Endothelial cell of umbilical vein (primary cell): ENCODE results near the gene PRDM16. TPM values are rescaled to one million over a fixed set of nuclear protein-coding genes. Genes with fewer than 3 reads are reported as not detected.

ENCODE experiments used
- BruUV-seq: library from RNA; stranded (reverse); fragments of 400-500 nt; replicated peaks from 2 replicates; lab custom pipeline; 2021; lab: Mats Ljungman, UMichigan
- CTCF ChIA-PET: fragments of 300-600, 350-600 bp; sonication (Branson Sonifier 250); formaldehyde crosslinking; loops from one replicate; lab custom pipeline; 2021; ENCODE audit warnings: antibody characterized with exemption, inconsistent platforms; lab: Charles Lee
- POLR2A ChIA-PET: fragments of 300-600, 350-600 bp; sonication (Branson Sonifier 250); formaldehyde crosslinking; loops from one replicate; lab custom pipeline; 2021; ENCODE audit warnings: antibody characterized with exemption, inconsistent platforms; lab: Charles Lee
- DNase-seq: peaks from one replicate; pipeline ENCODE4 v3.0.0-alpha.2; 2011; ENCODE audit warnings: low read depth, low spot score
- FAIRE-seq: peaks from 2 replicates; lab custom pipeline; 2011; peaks lifted over from hg19 to GRCh38; lab: Jason Lieb, UNC
- H2AFZ ChIP-seq: 2 replicates; pipeline ENCODE4 v1.6.0; 2012; ENCODE audit warnings: low read depth, low read length, control low read depth, inconsistent platforms
- H3K27ac ChIP-seq: 2 replicates; pipeline ENCODE4 v1.5.1; 2011; ENCODE audit warnings: low read depth, mild to moderate bottlenecking, control low read depth, low read length, moderate library complexity; ENCODE audit not compliant: insufficient read depth
- H3K27me3 ChIP-seq, 2 experiments: 2 replicates each; pipeline versions ENCODE4 v1.6.0 to v1.6.1; 2011; ENCODE audit warnings: low read length in 2 of 2, mixed read lengths in 1 of 2; ENCODE audit not compliant: control insufficient read depth in 2 of 2, insufficient read depth in 2 of 2
- H3K36me3 ChIP-seq, 2 experiments: 2 replicates in 1 of 2; 3 replicates in 1 of 2; pipeline ENCODE4 v1.5.1; 2011; ENCODE audit warnings: low read length in 2 of 2, mild to moderate bottlenecking in 1 of 2, moderate library complexity in 1 of 2; ENCODE audit not compliant: control insufficient read depth in 2 of 2, insufficient read depth in 2 of 2; ENCODE audit errors: extremely low read depth in 1 of 2
- H3K4me1 ChIP-seq: 3 replicates; pipeline ENCODE4 v1.5.1; 2011; ENCODE audit warnings: mild to moderate bottlenecking, low read length; ENCODE audit not compliant: control insufficient read depth, insufficient read depth; ENCODE audit errors: extremely low read depth
- H3K4me2 ChIP-seq: 2 replicates; pipeline ENCODE4 v1.6.1; 2011; ENCODE audit warnings: low read length, control low read depth, mixed read lengths; ENCODE audit not compliant: insufficient read depth
- H3K4me3 ChIP-seq, 3 experiments: fragments of 200-600 bp in 1 of 3; sonication (generic), shearing (Covaris generic) in 1 of 3; replicated peaks in 1 of 3; 2 replicates each; pipeline ENCODE4 v1.5.1; 2011 to 2016; ENCODE audit warnings: control low read depth in 3 of 3, low read length in 3 of 3, mild to moderate bottlenecking in 2 of 3, inconsistent platforms in 1 of 3, low read depth in 1 of 3, moderate library complexity in 1 of 3; ENCODE audit not compliant: insufficient read depth in 1 of 3
- H3K79me2 ChIP-seq: 2 replicates; pipeline ENCODE4 v1.6.0; 2012; ENCODE audit warnings: low read length, inconsistent platforms; ENCODE audit not compliant: control insufficient read depth, insufficient read depth
- H3K9ac ChIP-seq: replicated peaks from 2 replicates; pipeline ENCODE3; 2011; ENCODE audit warnings: low read length, control low read depth; ENCODE audit not compliant: insufficient read depth; ENCODE audit errors: extremely low read depth
- H3K9me1 ChIP-seq: replicated peaks from 3 replicates; pipeline ENCODE4 v1.6.0; 2011; ENCODE audit warnings: mild to moderate bottlenecking, low read length; ENCODE audit not compliant: control insufficient read depth, insufficient read depth; ENCODE audit errors: extremely low read depth
- H3K9me3 ChIP-seq: replicated peaks from 2 replicates; pipeline ENCODE4 v1.5.1; 2012; ENCODE audit warnings: low read length, inconsistent platforms; ENCODE audit not compliant: control insufficient read depth, insufficient read depth
- H4K20me1 ChIP-seq: replicated peaks from 2 replicates; pipeline ENCODE3; 2011; ENCODE audit warnings: mild to moderate bottlenecking, low read length; ENCODE audit not compliant: control insufficient read depth, insufficient read depth; ENCODE audit errors: extremely low read depth
- EZH2 ChIP-seq: IDR thresholded peaks from 2 replicates; pipeline ENCODE4 v1.6.1; 2012; ENCODE audit warnings: borderline replicate concordance, low read depth, mild to moderate bottlenecking, moderate library complexity, low read length, inconsistent platforms; ENCODE audit not compliant: severe bottlenecking
- FOS ChIP-seq: IDR thresholded peaks from 2 replicates; pipeline ENCODE4 v1.6.1; 2011; ENCODE audit warnings: mild to moderate bottlenecking, low read length, moderate library complexity, borderline replicate concordance; ENCODE audit not compliant: insufficient read depth
- GATA2 ChIP-seq: IDR thresholded peaks from 2 replicates; pipeline ENCODE4 v1.7.0; 2011; ENCODE audit warnings: low read depth, mild to moderate bottlenecking, moderate library complexity, mixed read lengths, low read length; ENCODE audit not compliant: insufficient read length, insufficient read depth
- JUN ChIP-seq: IDR thresholded peaks from 2 replicates; pipeline ENCODE4 v1.6.1; 2011; ENCODE audit warnings: borderline replicate concordance, low read depth; ENCODE audit not compliant: insufficient read length, insufficient read depth
- MYC ChIP-seq: IDR thresholded peaks from one replicate; pipeline ENCODE4 v1.6.1; 2011; ENCODE audit warnings: mild to moderate bottlenecking, low read depth, low read length
- POLR2A ChIP-seq: IDR thresholded peaks from 2 replicates; pipeline ENCODE4 v1.6.1; 2012; ENCODE audit warnings: low read depth, mild to moderate bottlenecking, control low read depth, low read length
- POLR2AphosphoS5 ChIP-seq: IDR thresholded peaks from 2 replicates; pipeline ENCODE4 v1.6.1; 2012; ENCODE audit warnings: low read depth, mild to moderate bottlenecking, control low read depth, low read length, moderate library complexity; ENCODE audit not compliant: insufficient read depth
- dilution Hi-C: fragments of 300-500 bp; cut with MboI; formaldehyde crosslinking; loops from one replicate; pipeline ENCODE4 v1.15.0; 2019; ENCODE audit warnings: low sequenced_read_pairs; ENCODE audit not compliant: extremely low pct_ligation_motif_present
- intact Hi-C: fragments of 100-400 bp; cut with micrococcal nuclease; formaldehyde crosslinking; loops from one replicate; pipeline ENCODE4 v1.10.0; 2022
- polyA plus RNA-seq, 4 experiments: library from polyadenylated mRNA; depleted of rRNA in 3 of 4; stranded (reverse) in 3 of 4; unstranded in 1 of 4; fragments of >200 nt; gene quantifications; 2 replicates each; pipeline versions ENCODE4 v1.2.1 to v1.2.3, GENCODE V29; 2011 to 2012; ENCODE audit warnings: missing spikeins in 1 of 4
- total RNA-seq: library from RNA; stranded (reverse); gene quantifications from 2 replicates; pipeline ENCODE4 v1.2.3, GENCODE V29; 2021
- TF ChIP-seq, protein P1 (sequence below): IDR thresholded peaks from 2 replicates; pipeline ENCODE4 v1.6.1; 2011; ENCODE audit not compliant: insufficient read depth, insufficient read length
- TF ChIP-seq, protein P2 (sequence below), 2 donors: IDR thresholded peaks; 1 replicate in 1 of 2; 2 replicates in 1 of 2; pipeline ENCODE4 v1.5.1; 2011; ENCODE audit warnings: low read length in 2 of 2, mild to moderate bottlenecking in 2 of 2, moderate library complexity in 2 of 2, control low read depth in 1 of 2, inconsistent platforms in 1 of 2, low read depth in 1 of 2; ENCODE audit not compliant: insufficient read depth in 1 of 2; ENCODE audit errors: extremely low read depth in 1 of 2

The PRDM16 gene
- total and polyA plus RNA-seq, 2 donors (not counting 3 experiments of a cell fraction or from before 2014, with no cell fraction given): not detected

DNA sequence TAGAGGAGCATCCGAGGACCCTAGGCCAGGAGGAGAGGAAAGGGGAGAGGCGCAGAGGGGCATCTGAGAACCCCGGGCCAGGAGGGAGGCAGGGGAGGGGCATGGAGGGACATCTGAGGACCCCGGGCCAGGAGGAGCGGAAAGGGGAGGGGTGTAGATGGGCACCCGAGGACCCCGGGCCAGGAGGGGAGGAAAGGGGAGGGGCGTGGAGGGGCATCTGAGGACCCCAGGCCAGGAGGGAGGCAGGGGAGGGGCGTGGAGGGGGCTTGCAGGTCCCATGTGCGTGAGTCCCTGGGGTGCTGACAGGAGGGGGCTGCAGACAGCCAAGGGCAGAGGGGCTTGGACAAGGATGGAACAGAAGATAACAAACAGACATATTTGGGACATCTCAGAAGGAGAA is 195.5 kb downstream of the PRDM16 start:
- Histone ChIP-seq H2AFZ (no peak overlapping the region), H3K9me1 (no peaks in the 10 kb centered on the region), H3K4me3 (no peak overlapping the region), H3K9me3 (no peaks in the 10 kb centered on the region), H3K27me3 (no peaks in the 10 kb centered on the region), H4K20me1 (no peaks in the 10 kb centered on the region), H3K79me2 (no peaks in the 10 kb centered on the region), H3K4me2 (no peak overlapping the region), H3K27ac (no peak overlapping the region), H3K36me3 (no peaks in the 10 kb centered on the region), H3K4me1 (no peaks in the 10 kb centered on the region), H3K9ac (no peak overlapping the region)
- DNase-seq (no peak), FAIRE-seq (no peak)
- ChIA-PET POLR2A (no interaction called here), CTCF (no interaction called here)
- dilution Hi-C loops (no loop called here), intact Hi-C loops (no loop called here)
- no peak for TF ChIP-seq GATA2
- TF ChIP-seq EZH2: no peak
- TF ChIP-seq MYC: no peak
- no peak for TF ChIP-seq FOS
- no peak for TF ChIP-seq POLR2AphosphoS5
- no peak for TF ChIP-seq JUN
- TF ChIP-seq, protein P1, sequence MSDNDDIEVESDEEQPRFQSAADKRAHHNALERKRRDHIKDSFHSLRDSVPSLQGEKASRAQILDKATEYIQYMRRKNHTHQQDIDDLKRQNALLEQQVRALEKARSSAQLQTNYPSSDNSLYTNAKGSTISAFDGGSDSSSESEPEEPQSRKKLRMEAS: no peak
- TF ChIP-seq, protein P2, sequence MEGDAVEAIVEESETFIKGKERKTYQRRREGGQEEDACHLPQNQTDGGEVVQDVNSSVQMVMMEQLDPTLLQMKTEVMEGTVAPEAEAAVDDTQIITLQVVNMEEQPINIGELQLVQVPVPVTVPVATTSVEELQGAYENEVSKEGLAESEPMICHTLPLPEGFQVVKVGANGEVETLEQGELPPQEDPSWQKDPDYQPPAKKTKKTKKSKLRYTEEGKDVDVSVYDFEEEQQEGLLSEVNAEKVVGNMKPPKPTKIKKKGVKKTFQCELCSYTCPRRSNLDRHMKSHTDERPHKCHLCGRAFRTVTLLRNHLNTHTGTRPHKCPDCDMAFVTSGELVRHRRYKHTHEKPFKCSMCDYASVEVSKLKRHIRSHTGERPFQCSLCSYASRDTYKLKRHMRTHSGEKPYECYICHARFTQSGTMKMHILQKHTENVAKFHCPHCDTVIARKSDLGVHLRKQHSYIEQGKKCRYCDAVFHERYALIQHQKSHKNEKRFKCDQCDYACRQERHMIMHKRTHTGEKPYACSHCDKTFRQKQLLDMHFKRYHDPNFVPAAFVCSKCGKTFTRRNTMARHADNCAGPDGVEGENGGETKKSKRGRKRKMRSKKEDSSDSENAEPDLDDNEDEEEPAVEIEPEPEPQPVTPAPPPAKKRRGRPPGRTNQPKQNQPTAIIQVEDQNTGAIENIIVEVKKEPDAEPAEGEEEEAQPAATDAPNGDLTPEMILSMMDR (IDR thresholded peaks at IDR 0.05; ENCODE audit: extremely low read depth in 1 of 2, insufficient read depth in 1 of 2, low read depth in 1 of 2, low read length in 2 of 2): no peak
- no peak for TF ChIP-seq POLR2A
- no TSS peak for BruUV-seq
